GM12801 (cell line): ENCODE data around the gene GIMAP2.

ENCODE experiments used
- TF ChIP-seq, protein P1 (sequence below): IDR thresholded peaks from one replicate; pipeline ENCODE4 v1.5.1; 2011; ENCODE audit warnings: control low read depth; ENCODE audit not compliant: insufficient read length; ENCODE audit errors: extremely low read depth

The GIMAP2 gene

DNA sequence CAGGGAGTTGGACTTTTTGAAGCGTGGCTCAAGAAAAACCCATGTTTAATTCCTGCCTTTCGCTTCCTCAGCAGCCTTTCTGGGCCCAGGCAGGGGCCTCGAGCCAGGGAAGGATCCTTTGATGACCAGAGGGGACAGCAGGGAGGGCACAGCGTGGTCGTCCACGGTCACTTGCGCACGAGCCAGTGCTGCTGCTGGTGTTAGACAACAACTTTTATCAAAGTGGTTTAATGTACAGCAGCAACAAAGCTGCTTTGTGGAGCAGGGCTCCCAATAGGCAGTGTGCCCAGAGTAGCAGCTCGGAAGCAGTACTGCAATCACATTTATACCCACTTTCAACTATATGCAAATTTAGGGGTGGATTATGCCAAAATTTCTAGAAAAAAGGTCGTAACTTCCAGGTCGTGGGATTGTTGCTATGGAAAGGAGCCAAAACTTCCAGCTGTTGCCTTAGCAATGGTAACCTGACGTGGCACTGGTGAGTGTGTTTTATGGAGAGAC lies 37.0 kb downstream of the GIMAP2 start:
- TF ChIP-seq, protein P1, sequence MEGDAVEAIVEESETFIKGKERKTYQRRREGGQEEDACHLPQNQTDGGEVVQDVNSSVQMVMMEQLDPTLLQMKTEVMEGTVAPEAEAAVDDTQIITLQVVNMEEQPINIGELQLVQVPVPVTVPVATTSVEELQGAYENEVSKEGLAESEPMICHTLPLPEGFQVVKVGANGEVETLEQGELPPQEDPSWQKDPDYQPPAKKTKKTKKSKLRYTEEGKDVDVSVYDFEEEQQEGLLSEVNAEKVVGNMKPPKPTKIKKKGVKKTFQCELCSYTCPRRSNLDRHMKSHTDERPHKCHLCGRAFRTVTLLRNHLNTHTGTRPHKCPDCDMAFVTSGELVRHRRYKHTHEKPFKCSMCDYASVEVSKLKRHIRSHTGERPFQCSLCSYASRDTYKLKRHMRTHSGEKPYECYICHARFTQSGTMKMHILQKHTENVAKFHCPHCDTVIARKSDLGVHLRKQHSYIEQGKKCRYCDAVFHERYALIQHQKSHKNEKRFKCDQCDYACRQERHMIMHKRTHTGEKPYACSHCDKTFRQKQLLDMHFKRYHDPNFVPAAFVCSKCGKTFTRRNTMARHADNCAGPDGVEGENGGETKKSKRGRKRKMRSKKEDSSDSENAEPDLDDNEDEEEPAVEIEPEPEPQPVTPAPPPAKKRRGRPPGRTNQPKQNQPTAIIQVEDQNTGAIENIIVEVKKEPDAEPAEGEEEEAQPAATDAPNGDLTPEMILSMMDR: no peak

DNA sequence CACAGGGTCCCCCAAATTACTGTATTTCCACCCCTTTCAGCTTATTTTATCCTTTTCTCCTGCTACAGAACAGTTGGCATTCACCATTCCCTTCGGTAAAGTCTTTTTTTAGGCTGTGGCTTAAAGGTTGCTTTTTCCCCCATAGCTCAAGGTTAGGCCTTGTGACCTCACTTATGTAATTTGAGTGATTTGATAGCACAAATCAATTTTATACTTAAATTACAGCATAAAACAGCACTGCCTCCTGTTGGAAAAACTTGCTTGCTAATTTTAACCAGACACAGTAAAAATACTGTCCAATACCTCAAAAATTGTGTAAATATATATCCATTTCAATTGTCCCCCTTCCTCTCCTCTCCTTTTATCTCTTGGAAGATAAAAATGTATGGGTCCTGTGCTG lies 38.0 kb downstream of the GIMAP2 start:
- TF ChIP-seq, protein P1: no peak

DNA sequence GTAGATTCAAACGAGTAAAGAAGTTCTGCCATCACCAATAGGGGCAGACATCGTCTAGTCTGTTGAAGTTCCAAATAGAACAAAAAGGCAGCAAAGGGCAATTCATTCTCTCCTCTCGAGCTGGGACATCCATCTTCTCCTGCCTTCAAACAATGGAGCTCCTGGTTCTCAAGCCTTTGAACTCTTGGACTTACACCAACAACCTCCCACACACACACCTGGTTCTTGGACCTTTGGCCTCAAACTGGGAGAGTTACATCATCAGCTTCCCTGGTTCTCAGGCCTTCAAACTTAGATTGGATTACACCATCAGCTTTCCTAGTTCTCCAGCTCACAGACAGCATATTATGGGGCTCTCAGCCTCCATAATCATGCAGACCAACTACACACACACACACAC lies 41.9 kb downstream of the GIMAP2 start:
- TF ChIP-seq, protein P1: no peak

DNA sequence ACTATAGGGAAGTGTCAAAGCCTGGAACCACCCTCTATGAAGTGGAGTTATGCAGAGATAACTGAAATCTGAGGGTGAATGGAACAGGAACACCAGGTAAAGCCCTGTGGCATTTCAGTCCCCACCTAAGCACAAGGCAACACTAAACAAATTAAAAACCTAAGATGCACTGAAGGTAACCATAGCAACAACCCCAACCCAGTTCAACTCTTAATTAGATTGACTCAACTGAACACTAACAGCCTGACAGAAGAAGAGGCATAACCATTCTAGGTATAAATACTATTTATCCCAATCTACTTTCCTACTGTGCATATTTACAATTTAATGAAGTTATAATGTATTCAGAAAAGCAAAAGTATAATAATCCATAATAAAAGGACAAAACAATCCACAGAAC lies 42.5 kb downstream of the GIMAP2 start:
- TF ChIP-seq, protein P1: no peak

DNA sequence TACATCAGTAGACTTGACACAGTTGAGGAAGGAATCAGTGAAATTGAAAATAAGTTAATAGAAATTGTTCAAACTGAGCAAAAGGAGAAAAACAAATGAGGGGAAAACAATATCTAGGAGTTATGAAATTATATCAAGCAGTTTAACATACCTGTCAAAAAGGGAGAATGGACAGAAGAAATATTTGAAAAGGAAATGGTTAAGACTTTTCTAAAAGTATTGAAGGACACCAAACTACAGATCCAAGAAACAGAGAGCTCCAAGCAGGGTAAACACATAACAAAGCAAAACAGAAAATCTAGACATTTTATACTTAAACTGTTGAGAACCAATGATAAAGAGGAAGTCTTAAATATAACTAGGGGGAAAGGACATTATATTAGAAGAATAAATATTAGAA lies 43.1 kb downstream of the GIMAP2 start:
- TF ChIP-seq, protein P1: no peak

DNA sequence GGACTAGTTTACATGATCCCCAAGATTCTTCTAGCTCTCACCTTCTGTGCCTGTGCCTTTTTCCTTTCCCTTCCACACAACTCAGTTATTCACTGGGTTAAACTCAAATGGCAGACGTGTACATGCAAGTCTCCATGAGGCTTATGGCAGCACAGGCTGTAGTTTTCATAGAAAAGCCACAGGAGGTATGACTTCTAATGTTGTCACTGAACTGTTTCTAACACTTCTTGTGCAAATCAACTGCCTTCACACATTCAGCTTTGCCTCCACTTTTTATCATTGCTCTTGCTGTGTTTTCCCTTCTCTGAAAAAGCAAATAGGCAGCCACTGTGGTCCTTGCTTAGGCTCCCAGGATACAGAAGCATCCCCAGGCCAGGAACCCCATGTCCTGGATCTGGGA lies 46.4 kb downstream of the GIMAP2 start:
- TF ChIP-seq, protein P1: no peak

DNA sequence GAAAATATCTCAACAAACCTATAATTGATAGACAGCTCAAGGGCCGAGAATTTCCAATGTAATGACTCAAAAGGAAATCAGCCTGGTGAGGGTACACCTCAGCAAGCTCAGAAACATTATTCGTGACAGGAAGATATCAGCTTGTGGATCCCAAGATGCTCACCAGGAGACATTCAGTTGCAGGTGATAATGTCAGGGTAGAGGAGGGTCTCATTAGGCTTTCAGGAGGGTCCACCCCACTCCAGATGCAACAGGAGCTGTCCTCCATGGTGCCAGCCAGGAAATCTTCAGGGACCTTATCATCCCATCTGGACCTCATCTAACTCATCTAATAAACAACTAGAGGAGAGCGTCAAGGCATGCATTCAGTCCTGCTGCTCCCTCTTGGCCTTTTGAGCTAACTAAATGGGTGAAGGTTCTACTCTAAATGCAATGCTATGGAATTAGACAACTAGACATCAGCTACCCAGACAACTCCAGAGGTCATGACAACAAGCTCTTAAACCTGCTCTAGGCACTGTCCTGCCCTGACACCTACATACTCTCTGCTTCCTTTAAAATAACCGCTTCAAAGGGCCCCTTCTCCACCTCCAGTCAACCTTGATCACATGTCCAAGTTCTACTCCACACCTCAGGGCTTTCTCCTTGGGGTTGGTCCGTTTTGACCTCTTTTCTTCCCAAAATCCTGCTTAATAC lies 47.4 kb downstream of the GIMAP2 start:
- TF ChIP-seq, protein P1: no peak
